ENCODE data around the gene ATP2B2.

The ATP2B2 gene

GRCh38 chr3:10468613-10469354, 36.6 kb downstream of the ATP2B2 start:
- no peak for DNase-seq

GRCh38 chr3:10467904-10468612, 37.3 kb downstream of the ATP2B2 start:
- peak; percentile 37 for DNase-seq

DNA sequence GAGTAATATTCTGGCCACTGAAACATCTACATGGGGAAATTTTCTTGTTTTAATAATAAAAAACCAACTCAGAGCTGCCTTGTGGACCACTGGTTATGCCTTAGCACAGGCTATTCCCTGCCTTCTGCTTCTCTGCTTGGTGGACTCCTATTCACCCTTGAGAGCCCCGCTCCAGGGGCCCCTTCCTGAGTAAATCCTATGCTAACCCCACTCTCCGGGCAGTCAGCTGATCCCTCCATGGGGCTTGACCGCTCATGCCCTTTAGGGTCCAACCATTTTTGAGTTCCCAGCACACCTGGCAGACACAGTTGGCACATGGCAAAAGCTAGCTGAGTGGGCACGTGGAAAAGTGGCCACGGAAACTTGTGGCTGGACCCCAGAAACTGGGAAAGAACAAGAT, 38.2 kb downstream of the ATP2B2 start:
- DNase-seq = no peak

DNA sequence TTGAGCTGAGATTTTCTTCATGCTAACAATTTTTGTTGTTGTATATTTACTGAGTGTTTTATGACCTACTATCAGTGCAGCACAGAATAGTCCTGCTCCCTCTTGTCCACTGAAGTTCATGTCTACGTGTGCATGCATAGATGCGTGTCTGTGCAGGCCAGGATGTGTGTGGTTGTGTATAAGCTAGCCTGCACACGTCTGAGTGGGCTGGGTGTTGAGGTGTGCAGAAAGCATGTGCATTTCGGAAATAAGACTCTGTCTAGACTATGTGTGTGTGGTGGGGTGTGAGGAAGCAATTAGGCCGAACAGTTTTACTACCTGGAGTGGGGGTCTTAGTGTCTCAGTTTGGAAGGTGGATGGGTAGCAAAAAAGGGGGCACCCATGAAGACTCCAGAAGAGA, 39.2 kb downstream of the ATP2B2 start:
- DNase-seq = no peak

- no peak for DNase-seq
Observed at GRCh38 chr3:10465161-10465560, 40.2 kb downstream of the ATP2B2 start.

- DNase-seq = no peak
Observed at GRCh38 chr3:10463533-10464434, 41.6 kb downstream of the ATP2B2 start.

DNA sequence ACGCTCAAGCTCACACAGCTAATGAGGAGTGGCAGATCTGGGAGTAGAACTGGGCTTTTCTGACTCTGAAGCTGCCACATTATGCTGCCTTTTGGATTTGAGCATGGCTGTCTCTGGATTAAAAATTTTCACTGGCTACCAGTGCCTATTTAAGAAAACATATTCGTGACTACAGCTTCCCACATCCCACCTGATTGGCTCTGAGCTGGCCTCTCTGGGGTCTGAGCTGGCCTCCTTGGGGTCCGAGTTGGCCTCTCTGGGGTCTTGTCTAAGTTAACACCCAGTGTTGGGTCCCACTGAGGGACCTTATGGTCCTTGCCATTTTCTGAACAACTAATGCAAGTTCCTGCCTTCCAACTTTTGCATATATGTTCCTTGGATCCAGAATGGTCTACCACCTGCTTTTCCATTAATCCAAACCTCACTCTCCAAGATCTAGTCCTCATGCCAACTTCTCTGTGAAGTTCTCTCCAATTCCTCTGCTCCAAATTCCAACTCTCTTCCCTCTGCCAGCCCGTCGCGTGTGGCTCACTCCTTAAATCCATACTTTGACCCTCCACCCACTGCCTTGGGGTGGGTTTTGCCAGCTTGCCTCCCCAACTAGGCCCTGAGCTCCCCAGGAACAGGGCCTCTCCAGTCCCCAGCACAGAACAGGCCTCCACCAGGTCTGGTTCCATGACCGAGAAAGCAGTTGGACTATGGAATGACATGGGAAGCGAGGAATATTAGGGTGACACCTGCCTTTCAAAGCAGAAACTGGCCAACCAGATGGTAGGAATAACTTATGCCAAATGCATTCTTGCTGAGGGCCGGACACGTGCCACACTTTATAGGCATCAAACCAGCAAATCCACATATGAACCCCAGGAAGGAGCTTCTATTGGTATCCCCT, 42.5 kb downstream of the ATP2B2 start:
- no peak for DNase-seq

- DNase-seq = no peak
Observed at GRCh38 chr3:10460951-10461545, 44.3 kb downstream of the ATP2B2 start.

DNA sequence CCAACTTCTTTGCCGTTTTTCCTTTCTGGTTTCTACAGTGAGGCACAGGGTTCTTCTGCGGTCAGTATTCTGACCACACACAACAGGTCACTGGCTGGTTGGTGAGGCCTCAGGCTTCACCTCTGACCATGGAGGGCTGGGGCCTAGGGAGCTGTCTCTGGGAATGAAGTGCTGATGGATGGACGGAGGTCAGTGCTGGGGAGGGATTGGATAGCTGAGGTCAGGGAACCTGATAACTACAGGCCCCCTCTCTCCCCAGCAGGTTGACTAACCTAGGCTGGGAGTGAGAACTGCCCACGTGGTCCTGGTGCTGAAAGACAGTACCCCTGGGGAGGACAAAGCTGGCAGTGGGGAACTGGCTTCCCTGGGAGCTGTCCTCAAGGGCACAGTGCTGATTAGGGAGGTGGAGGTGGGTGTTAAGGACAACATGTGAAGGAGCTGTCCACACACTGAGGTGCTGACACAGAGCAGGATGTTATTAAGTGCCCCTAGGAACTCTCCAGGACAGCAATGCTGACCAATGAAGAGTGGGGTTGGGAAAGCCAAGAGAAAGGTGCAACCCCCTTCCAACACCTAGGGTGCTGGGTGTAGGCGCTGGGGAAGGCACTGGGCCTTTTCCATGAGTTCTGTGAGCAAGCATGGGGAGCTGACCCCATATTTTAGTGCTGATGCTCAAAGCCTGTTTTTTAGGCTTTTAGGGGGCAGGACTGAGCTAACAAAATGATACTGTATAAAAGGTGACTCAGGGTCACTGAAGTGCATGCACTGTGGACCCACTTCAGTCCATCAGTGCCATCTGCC, 45.2 kb downstream of the ATP2B2 start:
- DNase-seq = no peak

DNA sequence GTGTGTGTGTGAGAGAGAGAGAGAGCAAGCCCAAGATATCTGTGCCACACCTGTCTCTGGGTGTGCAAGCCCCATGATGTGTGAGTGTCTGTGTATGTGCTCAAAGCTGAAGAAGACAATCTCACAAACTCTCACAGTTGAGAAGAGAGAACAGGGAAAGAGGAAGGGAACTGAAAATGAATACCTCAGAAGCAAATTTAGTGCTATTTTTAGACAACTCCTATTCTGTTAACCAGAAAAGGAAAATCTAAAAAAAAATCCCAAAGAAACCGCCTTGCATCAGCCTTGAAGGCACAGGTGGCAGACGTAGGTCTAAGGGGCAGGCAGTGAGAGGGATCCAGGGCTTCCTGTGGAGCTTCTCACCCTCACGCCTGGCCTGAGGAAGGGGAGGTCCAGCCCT, 47.8 kb downstream of the ATP2B2 start:
- no peak for DNase-seq

DNA sequence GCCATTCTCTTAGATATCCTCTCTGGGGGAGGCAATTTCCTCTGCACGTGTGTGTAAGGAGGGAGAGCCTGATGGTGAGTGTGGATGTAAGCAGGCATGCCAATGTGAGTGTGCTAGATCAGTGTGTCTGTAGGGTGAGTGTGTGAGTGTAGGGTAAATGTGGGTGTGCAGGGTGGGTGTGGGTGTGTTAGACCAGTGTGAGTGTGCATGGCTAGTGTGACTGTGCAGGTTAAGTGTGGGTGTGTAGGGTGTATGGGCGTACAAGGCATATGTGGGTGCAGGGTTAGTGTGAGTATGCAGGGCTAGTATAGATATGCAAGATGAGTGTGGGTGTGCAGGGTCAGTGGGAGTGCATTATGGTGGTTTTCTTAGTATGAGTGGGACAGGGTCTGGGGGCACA, 48.4 kb downstream of the ATP2B2 start:
- DNase-seq = no peak

DNA sequence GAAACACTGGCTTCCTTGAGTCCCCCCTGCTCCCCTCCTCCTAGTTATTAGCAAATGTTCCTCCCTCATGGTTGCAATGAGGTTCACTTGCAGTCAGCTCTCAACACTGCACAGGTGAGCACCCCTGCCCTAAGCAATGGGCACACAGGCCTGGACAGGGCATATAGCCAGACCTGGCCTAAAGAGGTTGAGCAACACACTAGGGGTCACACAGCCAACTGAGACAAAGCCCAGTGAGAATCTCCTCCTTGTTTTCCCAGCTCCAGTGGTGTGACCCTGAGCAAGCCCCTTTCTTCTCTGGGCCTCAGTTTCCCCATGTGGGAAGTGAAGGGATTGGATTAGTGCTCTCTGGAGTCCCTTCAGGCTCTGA, 49.9 kb downstream of the ATP2B2 start:
- DNase-seq = no peak

DNA sequence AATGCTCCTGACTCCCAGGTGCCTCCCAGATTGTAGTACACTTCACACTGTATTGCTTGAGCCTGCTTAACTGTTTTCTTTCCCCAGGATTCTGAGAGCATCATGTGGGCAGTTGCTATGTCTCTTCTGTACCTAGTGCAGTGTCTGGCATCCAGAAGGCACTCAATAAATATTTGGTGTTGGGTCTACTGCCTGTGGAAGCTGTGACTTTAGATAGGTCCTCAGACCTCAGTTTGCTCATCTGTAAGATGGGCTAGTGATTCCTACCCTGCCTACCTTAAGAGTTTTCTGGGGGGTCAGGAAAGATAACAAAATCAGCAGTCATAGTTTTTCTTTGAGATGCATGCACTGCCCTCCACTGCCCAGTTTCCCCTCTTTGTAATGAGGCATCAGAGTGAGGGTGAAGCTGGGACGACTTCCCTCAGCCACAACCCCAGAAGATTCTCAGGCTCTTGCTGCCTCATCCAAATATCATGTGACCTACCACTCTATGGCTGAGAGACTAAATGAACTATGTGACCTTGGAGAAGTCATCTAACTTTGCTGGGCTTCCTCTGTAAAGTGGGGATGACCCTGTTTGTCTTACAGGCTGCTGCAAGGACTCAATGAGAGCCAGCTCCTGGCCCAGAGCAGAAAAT, 50.4 kb downstream of the ATP2B2 start:
- DNase-seq = no peak

- DNase-seq = no peak
Observed at GRCh38 chr3:10453431-10454163, 51.8 kb downstream of the ATP2B2 start.

DNA sequence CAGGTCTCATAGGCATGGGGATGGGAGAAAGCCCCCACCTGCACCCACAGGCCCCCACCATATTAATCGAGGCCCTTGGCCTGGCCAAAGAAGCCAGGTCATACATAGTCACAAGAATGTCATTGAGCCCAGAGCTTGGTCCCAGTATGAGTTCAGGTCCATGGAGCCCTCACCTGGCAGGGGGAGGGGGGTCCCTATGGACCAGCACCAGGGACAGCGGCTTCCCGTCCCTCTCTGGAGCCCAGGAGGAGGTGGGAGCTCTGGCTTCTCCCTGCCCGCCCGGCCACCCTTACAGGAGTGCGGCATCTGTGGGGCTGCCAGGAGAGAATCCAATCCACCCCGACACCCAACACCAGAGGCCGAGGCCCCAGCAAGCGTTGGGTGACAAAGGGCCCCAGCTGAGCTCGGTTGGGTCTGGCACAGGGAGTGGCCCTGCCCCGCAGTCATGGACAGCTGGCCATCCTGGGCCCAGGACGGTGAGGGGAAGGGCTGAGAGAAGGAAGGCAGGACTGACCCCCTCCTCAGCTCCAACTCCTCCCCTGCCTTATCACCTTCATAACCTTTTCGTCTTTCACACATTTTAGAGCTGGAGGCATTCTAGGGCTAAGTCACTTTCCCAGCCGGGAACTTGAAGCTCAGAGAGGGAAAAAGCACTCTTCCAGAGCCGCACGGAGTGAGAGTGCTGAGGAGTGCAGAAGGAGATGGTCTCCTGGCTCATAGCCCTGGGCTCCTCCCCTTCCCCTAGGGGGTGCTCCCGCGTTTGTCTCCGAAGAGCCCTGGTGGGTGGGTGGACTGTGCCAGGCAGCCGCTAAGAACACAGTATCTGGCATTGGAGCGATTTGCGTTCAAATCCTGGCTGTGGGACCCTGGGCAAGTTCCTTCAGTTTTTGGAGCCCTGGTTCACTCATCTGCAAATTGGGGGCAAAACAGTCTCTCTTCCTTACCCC, 54.6 kb downstream of the ATP2B2 start:
- DNase-seq = no peak

- DNase-seq = no peak
Observed at GRCh38 chr3:10449436-10449835, 56.0 kb downstream of the ATP2B2 start.

DNA sequence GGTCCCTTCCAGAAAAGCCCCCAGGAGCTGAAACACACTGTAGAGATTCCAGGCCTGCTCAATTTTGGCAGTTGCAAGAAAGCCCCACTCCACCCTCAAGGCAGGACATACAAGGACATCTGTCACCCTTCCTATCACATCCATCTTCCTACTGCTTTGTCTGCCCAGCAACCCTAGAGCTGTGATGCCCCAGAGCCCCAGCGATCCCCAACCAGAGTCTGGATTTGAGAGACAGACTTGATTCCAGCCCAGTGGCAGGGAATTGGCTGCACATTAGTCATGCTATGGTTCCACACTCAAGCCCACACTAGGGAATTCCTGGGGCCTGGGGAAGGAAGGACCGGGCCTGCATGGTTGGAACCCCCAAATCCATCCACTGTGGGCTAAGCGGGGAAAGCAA, 56.8 kb downstream of the ATP2B2 start:
- DNase-seq = no peak

DNA sequence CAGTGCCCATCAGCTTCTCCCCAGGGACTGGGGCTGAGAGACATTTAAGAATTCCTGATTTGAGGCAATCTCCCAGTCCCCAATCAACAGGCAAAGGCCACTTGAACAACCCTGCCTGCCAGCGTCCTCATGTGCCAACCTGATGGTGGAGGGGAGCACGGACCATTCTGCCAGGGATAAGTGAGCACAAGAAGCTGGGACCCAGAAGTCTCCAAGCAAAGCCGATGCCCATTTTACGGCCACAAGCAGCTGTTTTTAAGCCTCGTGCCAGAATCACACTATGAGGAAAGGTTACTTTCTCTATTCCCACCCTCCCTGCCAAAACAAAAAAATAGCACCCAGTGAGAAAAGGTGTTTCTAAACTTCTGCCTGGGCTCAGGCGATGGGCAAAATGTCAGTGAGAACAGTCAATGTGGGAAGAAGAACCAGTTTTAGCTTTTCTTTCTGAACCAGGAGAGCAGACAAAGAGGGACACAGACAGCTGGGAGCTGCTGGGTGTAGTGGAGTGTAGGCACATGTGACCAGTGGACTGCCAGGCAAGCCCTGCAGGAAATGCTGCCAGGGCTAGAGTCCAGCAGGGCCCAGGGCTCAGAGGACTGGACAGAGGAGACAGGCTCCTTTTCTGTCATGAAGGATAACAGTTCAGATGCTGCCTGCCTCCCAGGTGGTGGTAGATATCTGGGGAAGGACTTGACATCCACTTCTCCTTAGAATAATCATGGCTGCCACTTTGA, 57.7 kb downstream of the ATP2B2 start:
- DNase-seq = no peak
